ENCODE measurements around the gene ERCC8.

Gene ERCC8

DNA sequence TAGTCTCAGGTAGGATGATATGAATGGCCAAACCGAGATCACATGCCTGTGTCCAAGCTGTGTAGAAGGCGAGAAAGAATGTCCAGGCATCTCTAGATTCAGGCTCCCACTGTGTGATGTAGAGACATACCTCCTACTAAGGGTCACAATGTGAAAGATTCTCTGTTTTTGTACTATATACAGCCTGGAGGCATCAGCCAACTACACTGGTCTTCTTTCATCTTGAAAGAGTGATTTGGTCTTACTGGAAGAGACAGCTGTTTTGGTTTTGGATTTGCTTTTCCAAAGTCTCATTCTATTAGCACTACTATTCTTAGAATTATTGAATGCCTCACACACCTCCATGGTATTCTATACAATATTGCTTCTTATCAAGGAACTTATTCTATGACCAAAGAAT lies 26.4 kb downstream of the ERCC8 start:
- TF ChIP-seq ZNF626 (tag by site-specific recombination; IDR thresholded peaks at IDR 0.05) (no peak), ZNF16 (tag by site-specific recombination; IDR thresholded peaks at IDR 0.05; ENCODE audit: low read depth) (no peak), ZNF394 (tag by site-specific recombination; IDR thresholded peaks at IDR 0.05; ENCODE audit: borderline replicate concordance) (no peak)
- TF ChIP-seq, protein P1, sequence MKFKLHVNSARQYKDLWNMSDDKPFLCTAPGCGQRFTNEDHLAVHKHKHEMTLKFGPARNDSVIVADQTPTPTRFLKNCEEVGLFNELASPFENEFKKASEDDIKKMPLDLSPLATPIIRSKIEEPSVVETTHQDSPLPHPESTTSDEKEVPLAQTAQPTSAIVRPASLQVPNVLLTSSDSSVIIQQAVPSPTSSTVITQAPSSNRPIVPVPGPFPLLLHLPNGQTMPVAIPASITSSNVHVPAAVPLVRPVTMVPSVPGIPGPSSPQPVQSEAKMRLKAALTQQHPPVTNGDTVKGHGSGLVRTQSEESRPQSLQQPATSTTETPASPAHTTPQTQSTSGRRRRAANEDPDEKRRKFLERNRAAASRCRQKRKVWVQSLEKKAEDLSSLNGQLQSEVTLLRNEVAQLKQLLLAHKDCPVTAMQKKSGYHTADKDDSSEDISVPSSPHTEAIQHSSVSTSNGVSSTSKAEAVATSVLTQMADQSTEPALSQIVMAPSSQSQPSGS (tag by site-specific recombination; IDR thresholded peaks at IDR 0.05; ENCODE audit: low read depth): no peak
- H3K36me3 ChIP-seq (ENCODE audit: control insufficient read depth in 2 of 2, insufficient read depth in 1 of 2, low read length in 2 of 2): peaks cover 5 to 19% of the 10 kb centered on the region in 2 experiments; a peak in 2 of 3 replicates
- ChIA-PET CTCF (no interaction called here), POLR2A (no interaction called here)
- no peaks in the 10 kb centered on the region for H3K4me1 ChIP-seq (ENCODE audit: control insufficient read depth, insufficient read depth, low read length)
- H3K4me3 ChIP-seq (ENCODE audit: low read depth, low read length): no peak overlapping the region
- H3K9me3 ChIP-seq (ENCODE audit: control insufficient read depth, insufficient read depth, low read depth, low read length): no peaks in the 10 kb centered on the region
- H3K27ac ChIP-seq (ENCODE audit: extremely low read depth, low read depth, low read length): no peak overlapping the region

DNA sequence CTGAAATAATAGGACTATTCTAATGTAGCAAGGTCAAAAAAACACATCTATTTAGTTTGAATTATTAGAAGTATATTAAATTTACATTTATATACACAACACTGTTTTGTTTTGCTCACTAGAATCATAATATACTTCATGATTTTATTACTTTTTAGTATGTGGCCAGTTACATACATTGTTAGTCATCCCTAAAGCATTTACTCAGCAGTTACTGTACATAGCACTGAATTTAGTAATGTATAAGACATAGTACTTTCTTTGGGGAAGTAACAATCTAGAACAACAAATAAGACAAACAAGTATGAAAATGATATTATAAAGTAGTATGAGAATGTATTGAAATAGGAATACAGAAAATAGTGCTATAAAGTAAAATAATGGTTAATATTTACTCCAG lies 28.2 kb downstream of the ERCC8 start:
- Histone ChIP-seq H3K4me3 (ENCODE audit: low read depth, low read length) (no peak overlapping the region), H3K9me3 (ENCODE audit: control insufficient read depth, insufficient read depth, low read depth, low read length) (no peaks in the 10 kb centered on the region), H3K36me3 (ENCODE audit: control insufficient read depth in 2 of 2, insufficient read depth in 1 of 2, low read length in 2 of 2) (peaks cover 5 to 19% of the 10 kb centered on the region in 2 experiments; a peak in 2 of 3 replicates), H3K4me1 (ENCODE audit: control insufficient read depth, insufficient read depth, low read length) (no peaks in the 10 kb centered on the region), H3K27ac (ENCODE audit: extremely low read depth, low read depth, low read length) (no peak overlapping the region)
- TF ChIP-seq YY1 (tag by site-specific recombination; IDR thresholded peaks at IDR 0.05) (no peak), ZFP3 (tag by site-specific recombination; IDR thresholded peaks at IDR 0.05; ENCODE audit: low read depth) (no peak), ZNF274 (IDR thresholded peaks at IDR 0.05; ENCODE audit: low read length) (no peak), ZNF274 (tag by site-specific recombination; IDR thresholded peaks at IDR 0.05; ENCODE audit: borderline replicate concordance) (no peak), GLI2 (tag by site-specific recombination; IDR thresholded peaks at IDR 0.05; ENCODE audit: borderline replicate concordance, low read depth) (no peak)
- ChIA-PET CTCF (interaction anchor here (0.8 kb wide), 1 partner anchor 12 kb away, joined by 3 read pairs; no protein-coding TSS in a partner anchor), POLR2A (no interaction called here)

DNA sequence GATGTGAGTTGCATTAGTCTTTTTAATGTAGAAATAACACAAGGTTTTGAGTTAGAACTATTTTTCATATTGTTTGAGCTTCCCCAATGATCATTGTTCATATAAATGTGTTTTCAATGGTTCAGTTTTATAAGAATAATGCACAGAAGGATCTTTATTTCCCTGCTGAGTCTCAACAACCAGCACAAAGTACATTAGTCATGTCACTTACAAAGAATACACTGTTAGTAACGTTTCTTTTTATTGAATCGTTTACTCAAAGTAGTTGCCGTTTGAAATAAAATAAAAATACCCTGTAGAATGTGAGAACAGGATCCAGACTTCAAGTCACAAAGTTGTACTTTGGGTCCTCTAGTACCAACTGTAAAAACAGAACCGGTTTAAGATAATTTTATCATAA lies 41.5 kb downstream of the ERCC8 start:
- H3K36me3 ChIP-seq (ENCODE audit: control insufficient read depth in 2 of 2, insufficient read depth in 1 of 2, low read length in 2 of 2): peaks cover 3 to 4% of the 10 kb centered on the region in 2 experiments; a peak in 2 of 3 replicates
- ChIA-PET POLR2A (no interaction called here), CTCF (no interaction called here)
- H3K9me3 ChIP-seq (ENCODE audit: control insufficient read depth, insufficient read depth, low read depth, low read length): no peaks in the 10 kb centered on the region
- no peaks in the 10 kb centered on the region for H3K4me1 ChIP-seq (ENCODE audit: control insufficient read depth, insufficient read depth, low read length)
- no peak overlapping the region for H3K4me3 ChIP-seq (ENCODE audit: low read depth, low read length)
- TF ChIP-seq ZNF248 (tag by site-specific recombination; IDR thresholded peaks at IDR 0.05) (no peak), ZNF221 (tag by site-specific recombination; IDR thresholded peaks at IDR 0.05; ENCODE audit: borderline replicate concordance) (no peak), ZNF239 (tag by site-specific recombination; IDR thresholded peaks at IDR 0.05) (no peak), HOXD13 (CRISPR knock-in tag; IDR thresholded peaks at IDR 0.05; ENCODE audit: borderline replicate concordance) (no peak), ZFP41 (tag by site-specific recombination; IDR thresholded peaks at IDR 0.05; ENCODE audit: borderline replicate concordance) (no peak), ZNF747 (tag by site-specific recombination; IDR thresholded peaks at IDR 0.05) (no peak), ZNF629 (tag by site-specific recombination; IDR thresholded peaks at IDR 0.05) (no peak), KLF16 (tag by site-specific recombination; IDR thresholded peaks at IDR 0.05) (no peak), ZNF184 (tag by site-specific recombination; IDR thresholded peaks at IDR 0.05) (no peak)
- TF ChIP-seq, protein P2, sequence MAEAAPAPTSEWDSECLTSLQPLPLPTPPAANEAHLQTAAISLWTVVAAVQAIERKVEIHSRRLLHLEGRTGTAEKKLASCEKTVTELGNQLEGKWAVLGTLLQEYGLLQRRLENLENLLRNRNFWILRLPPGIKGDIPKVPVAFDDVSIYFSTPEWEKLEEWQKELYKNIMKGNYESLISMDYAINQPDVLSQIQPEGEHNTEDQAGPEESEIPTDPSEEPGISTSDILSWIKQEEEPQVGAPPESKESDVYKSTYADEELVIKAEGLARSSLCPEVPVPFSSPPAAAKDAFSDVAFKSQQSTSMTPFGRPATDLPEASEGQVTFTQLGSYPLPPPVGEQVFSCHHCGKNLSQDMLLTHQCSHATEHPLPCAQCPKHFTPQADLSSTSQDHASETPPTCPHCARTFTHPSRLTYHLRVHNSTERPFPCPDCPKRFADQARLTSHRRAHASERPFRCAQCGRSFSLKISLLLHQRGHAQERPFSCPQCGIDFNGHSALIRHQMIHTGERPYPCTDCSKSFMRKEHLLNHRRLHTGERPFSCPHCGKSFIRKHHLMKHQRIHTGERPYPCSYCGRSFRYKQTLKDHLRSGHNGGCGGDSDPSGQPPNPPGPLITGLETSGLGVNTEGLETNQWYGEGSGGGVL (tag by site-specific recombination; IDR thresholded peaks at IDR 0.05): no peak
- TF ChIP-seq, protein P3, sequence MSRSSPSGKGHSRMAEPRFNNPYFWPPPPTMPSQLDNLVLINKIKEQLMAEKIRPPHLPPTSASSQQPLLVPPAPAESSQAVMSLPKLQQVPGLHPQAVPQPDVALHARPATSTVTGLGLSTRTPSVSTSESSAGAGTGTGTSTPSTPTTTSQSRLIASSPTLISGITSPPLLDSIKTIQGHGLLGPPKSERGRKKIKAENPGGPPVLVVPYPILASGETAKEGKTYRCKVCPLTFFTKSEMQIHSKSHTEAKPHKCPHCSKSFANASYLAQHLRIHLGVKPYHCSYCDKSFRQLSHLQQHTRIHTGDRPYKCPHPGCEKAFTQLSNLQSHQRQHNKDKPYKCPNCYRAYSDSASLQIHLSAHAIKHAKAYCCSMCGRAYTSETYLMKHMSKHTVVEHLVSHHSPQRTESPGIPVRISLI (tag by site-specific recombination; IDR thresholded peaks at IDR 0.05): no peak
- no peak overlapping the region for H3K27ac ChIP-seq (ENCODE audit: extremely low read depth, low read depth, low read length)
